Psoas muscle (tissue), 8 donors: ENCODE results near the gene SCAMP3. TPM values are rescaled to one million over a fixed set of nuclear protein-coding genes. Genes with fewer than 3 reads are reported as not detected.
"Not testable (repeated sequence)": the region's sequence is repeated elsewhere in the genome, so short reads cannot be mapped to it uniquely, and the experiment has no call there.

ENCODE experiments used
- ATAC-seq, 4 donors: fragments of 200-7000 bp; cut with Tn5 transposase; one replicate each; pipeline ENCODE4 v1.9.1; 2020; ENCODE audit warnings: moderate library complexity in 3 of 4, mild to moderate bottlenecking in 2 of 4
- DNase-seq, 2 donors: peaks; one replicate each; pipeline ENCODE4 v3.0.0-alpha.2; 2020
- H3K27ac ChIP-seq: fragments of 200-600 bp; one replicate; pipeline ENCODE4 v1.8.0; 2022
- H3K27me3 ChIP-seq, 3 donors: fragments of 200-600 bp in 1 of 3; one replicate each; pipeline versions ENCODE4 v1.6.1 to v1.8.0; 2013 to 2022; ENCODE audit warnings: low read length in 2 of 3, mild to moderate bottlenecking in 2 of 3, moderate library complexity in 1 of 3; ENCODE audit not compliant: insufficient read depth in 3 of 3
- H3K36me3 ChIP-seq, 2 donors: fragments of 200-600 bp in 1 of 2; one replicate each; pipeline versions ENCODE4 v1.6.1 to v1.8.0; 2013 to 2022; ENCODE audit warnings: low read depth in 1 of 2, mild to moderate bottlenecking in 1 of 2, moderate library complexity in 1 of 2; ENCODE audit not compliant: insufficient read depth in 1 of 2
- H3K4me1 ChIP-seq: fragments of 200-600 bp; one replicate; pipeline ENCODE4 v1.8.0; 2022
- H3K4me3 ChIP-seq: fragments of 200-600 bp; one replicate; pipeline ENCODE4 v1.8.0; 2022; ENCODE audit warnings: mild to moderate bottlenecking
- H3K9me3 ChIP-seq: fragments of 200-600 bp; one replicate; pipeline ENCODE4 v1.8.0; 2022
- CTCF ChIP-seq: fragments of 200-600 bp; IDR thresholded peaks from one replicate; pipeline ENCODE4 v1.8.0; 2022; ENCODE audit warnings: antibody characterized with exemption
- WGBS, 3 donors: extraction: QIAGEN DNeasy Blood & Tissue Kit; methylation state at CpG; one replicate each; pipeline versions ENCODE4 v1.1.6 to v1.1.7; 2013; 5-methylcytosine and 5-hydroxymethylcytosine counted together
- intact Hi-C, 2 donors: fragments of 100-400 bp; cut with DNase I; formaldehyde crosslinking; loops; one replicate each; pipeline versions ENCODE4 v1.11.0 to v1.14.2; 2022
- polyA plus RNA-seq, 3 donors: library from polyadenylated mRNA; stranded (reverse); fragments of 200-250 nt; gene quantifications; one replicate each; pipeline ENCODE4 v1.2.3, GENCODE V29; 2013
- total RNA-seq, 4 donors: library from RNA; stranded (reverse); fragmentation: NEBNext Ultra II Directional in 2 of 4; extraction: Animal tissue kit (Norgen Biotek cat#: 25700) in 2 of 4; gene quantifications; one replicate each; pipeline versions ENCODE4 v1.2.1 to v1.2.4, GENCODE V29; 2021 to 2023
- donor health status: healthy with polysubstance abuse.
- donor health status: DM: no; HTN: no; CAD: no; lungs with moderate emphysema.
- donor health status: Bipolar disorder and iron deficiency.
- donor health status: healthy.
- donor health status: DM: yes; HTN: yes; CAD: no.
- donor health status: DM: no; HTN: no; CAD: no.
- donor health status: DM: no; HTN: no; CAD: no.
- donor health status: DM: yes; HTN: yes; CAD: no.

SCAMP3 gene
- total and polyA plus RNA-seq, 7 donors: 49.5 to 159 (median 70.7) TPM

DNA sequence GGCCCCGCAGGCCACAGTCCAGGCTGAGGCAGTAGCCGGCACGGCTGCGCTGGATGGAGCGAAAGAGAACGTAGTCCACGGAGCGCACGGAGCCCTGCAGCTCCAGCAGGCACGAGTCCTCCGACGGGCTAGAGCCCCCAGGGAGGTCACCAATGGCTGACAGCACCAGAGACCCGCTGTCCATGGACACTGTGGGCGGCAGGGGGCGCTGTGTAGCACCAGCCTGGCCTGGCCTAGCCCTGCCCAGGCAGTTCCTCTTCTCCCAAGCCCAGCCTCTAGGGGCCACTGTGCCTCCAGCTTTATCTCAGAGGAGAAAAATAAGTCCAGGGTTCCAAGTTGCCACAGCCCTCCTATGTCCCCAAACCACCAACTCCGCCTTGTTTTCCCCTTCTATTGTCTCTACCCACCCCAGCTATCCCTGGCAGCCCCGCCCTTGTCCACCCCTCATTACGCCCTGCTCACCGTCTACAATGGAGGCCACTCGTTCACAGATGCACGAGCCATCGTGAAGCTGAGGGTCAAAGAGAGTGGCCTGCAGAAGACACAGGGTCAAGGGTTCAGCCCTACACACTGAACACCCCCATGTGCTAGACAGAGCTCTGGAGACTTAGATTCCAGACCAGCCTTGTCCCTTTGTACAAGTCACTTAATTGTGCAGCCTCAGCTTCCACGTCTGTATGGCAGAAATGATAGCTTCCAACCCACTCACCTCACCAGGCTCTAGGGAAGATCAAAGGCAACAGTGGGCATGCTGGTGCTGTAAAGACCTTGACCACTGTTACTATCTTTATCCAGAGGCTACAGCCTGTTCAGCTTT lies 11.3 kb downstream of the SCAMP3 start:
- H3K27ac ChIP-seq: no peak overlapping the region
- H3K36me3 ChIP-seq: peaks cover 0 to 23% of the 10 kb centered on the region in 2 donors
- peaks cover 14% of the 10 kb centered on the region for H3K4me1 ChIP-seq
- peak; percentile 99 for TF ChIP-seq CTCF
- DNase-seq (peak; percentile 93 to 96), ATAC-seq (peak; percentile 84 to 91 (median 88))
- H3K27me3 ChIP-seq: no peaks in the 10 kb centered on the region
- 22 to 27% (median 24%) methylated on average over 20 to 23 of the region's 23 CpGs for WGBS, 3 donors
- peak overlapping the region; percentile 40 for H3K4me3 ChIP-seq
- H3K9me3 ChIP-seq: no peaks in the 10 kb centered on the region
- intact Hi-C loops: loop anchor here (1.0 to 5.0 kb wide), 4 partner anchors 71 to 341 kb away; partner anchors contain the start of gene RUSC1 (in 1 of the 2)

DNA sequence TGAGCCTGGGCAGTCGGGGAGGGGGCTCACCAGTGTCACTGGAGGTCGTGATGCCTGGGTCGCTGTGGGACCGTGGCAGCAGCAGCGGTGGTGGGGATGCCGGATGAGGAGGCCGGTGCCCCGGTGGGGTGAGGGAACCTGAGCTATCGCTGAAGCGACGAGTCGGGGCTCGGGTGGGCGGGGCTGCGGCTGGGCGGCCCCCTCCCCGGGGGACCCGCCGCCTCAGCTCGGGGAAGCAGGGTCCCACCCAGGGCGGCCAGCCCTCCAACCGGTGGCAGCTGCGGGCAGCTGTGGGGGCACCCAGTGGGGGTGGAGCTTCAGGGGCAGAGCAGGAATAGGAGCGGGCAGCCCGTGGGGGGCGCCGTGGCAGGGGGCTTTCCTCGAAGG lies 11.9 kb downstream of the SCAMP3 start:
- DNase-seq (no peak), ATAC-seq (no peak)
- H3K27me3 ChIP-seq: no peaks in the 10 kb centered on the region
- intact Hi-C loops: loop anchor here (1.0 to 5.0 kb wide), 4 partner anchors 72 to 342 kb away; partner anchors contain the start of gene RUSC1 (in 1 of the 2)
- H3K27ac ChIP-seq: no peak overlapping the region
- TF ChIP-seq CTCF: no peak
- peak overlapping the region; percentile 40 for H3K4me3 ChIP-seq
- H3K9me3 ChIP-seq: no peaks in the 10 kb centered on the region
- peaks cover 0 to 23% of the 10 kb centered on the region in 2 donors for H3K36me3 ChIP-seq
- peaks cover 15% of the 10 kb centered on the region for H3K4me1 ChIP-seq
- WGBS, 3 donors: 30 to 36% (median 35%) methylated on average over 17 to 28 of the region's 28 CpGs

DNA sequence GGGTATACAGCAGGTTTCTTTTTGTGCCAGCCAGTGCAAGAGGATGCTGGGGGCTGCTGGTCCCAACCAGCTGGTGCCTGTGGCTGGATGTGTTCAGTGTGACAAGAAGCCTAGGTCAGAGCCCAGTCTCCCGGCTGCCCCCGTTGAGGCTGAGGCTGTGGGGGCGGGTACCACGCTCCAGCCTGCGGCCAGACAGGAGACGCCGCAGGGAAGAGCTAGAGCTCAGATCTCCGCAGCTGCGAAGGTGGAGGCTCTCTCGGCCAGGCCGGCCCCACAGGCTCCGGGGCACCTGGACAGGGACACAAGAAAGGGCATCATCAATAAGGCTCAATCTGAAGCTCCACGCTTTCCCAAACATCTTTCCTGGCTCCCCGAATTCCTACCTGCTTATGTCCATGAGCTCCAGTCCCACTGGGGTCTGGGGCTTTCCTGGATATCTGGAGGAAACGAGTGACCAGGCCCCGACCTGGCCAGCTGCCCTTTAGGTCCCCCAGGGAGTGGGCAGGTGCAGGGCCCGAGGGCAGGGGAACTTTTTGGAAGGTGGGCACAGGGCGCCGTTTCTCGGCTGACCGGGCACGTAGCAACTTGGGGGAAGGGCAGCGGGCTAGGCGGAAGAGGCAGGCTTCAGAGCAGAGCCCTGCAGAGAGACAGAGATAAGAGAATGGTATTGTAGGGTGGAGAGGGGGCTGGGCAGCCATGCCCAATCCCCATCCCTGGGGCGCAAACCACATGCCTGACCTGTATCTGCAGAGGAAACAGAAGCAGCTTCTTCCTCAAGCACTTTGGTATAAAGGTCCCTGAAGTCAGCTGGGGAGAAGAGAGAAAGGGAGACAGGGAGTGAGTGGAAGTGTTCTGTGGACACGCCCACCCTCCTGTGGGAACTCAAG lies 14.2 kb downstream of the SCAMP3 start:
- intact Hi-C loops: no loop called here
- Histone ChIP-seq H3K4me3 (no peak overlapping the region), H3K27me3 (no peaks in the 10 kb centered on the region), H3K4me1 (peaks cover 16% of the 10 kb centered on the region), H3K9me3 (no peaks in the 10 kb centered on the region), H3K27ac (no peak overlapping the region), H3K36me3 (peaks cover 0 to 23% of the 10 kb centered on the region in 2 donors)
- no peak for ATAC-seq
- DNase-seq: no peak
- 86 to 89% (median 88%) methylated on average over 26 of the region's 26 CpGs for WGBS, 3 donors
- TF ChIP-seq CTCF: no peak

DNA sequence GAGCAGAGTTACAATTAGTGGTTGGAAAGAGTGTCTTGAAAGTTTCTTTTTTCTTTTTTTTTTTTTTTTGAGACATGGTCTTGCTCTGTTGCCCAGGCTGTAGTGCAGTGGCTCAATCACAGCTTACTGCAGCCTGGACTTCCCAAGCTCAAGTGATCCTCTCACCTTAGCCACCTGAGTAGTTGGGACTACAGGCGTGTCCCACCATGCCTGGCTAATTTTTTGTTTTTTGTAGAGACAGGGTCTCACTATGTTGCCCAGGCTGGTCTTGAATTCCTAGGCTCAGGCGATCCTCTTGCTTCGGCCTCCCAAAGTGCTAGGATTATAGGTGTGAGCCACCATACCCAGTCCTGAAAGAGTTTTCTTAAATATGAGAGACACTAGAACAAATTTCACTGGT lies 15.4 kb downstream of the SCAMP3 start:
- intact Hi-C loops, ATAC-seq, H3K27ac ChIP-seq, H3K4me3 ChIP-seq, DNase-seq, H3K9me3 ChIP-seq, H3K27me3 ChIP-seq: not testable (repeated sequence)
- 95 to 98% (median 96%) methylated on average over 3 of the region's 3 CpGs for whole genome bisulfite sequencing, 3 donors
- peaks cover 0 to 23% of the 10 kb centered on the region in 2 donors for H3K36me3 ChIP-seq
- H3K4me1 ChIP-seq: peaks cover 16% of the 10 kb centered on the region

DNA sequence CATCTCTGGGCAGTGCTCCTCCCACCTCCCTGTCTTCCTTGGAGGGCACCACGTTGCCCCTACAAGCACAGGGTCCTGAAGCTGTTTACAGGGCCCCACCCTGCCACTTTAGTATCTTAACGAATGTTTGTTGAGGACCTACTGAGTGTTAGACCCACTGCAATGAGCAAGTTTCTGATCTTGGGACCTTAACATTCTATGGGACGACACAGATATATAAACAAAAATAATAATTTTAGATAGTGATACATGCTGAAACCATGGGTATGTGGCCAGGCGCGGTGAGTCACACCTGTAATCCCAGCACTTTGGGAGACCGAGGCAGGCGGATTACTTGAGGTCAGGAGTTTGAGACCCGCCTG lies 17.0 kb downstream of the SCAMP3 start:
- Histone ChIP-seq H3K27me3 (no peaks in the 10 kb centered on the region), H3K27ac (peak overlapping the region; percentile 91), H3K36me3 (peaks cover 0 to 23% of the 10 kb centered on the region in 2 donors), H3K4me1 (peaks cover 16% of the 10 kb centered on the region), H3K9me3 (no peaks in the 10 kb centered on the region), H3K4me3 (peak overlapping the region; percentile 69)
- DNase-seq (no peak), ATAC-seq (peak; percentile 1 to 5 (median 2))
- TF ChIP-seq CTCF: no peak
- intact Hi-C loops: no loop called here
- WGBS, 3 donors: 48 to 57% (median 53%) methylated on average over 8 of the region's 8 CpGs
